HepG2 (cell line): ENCODE results near the gene USP40. TPM values are rescaled to one million over a fixed set of nuclear protein-coding genes. Genes with fewer than 3 reads are reported as not detected.

Experiments
- ATAC-seq: fragments of 200-7000 bp; cut with Tn5 transposase; 3 replicates; pipeline ENCODE4 v1.9.1; 2020; ENCODE audit warnings: mild to moderate bottlenecking, moderate library complexity
- BruUV-seq: library from RNA; stranded (reverse); fragments of 400-500 nt; replicated peaks from 2 replicates; lab custom pipeline; 2021; lab: Mats Ljungman, UMichigan
- CTCF ChIA-PET: fragments of 300-600 bp; formaldehyde crosslinking; extraction: SDS; loops from one replicate; lab custom pipeline; 2021; ENCODE audit warnings: low total read pairs, inconsistent platforms, low intra/inter-chr PET ratio; lab: Yijun Ruan, JAX
- POLR2A ChIA-PET: fragments of 350-600 bp; sonication (Branson Sonifier 250); formaldehyde crosslinking; loops from one replicate; lab custom pipeline; 2020; ENCODE audit warnings: antibody characterized with exemption, inconsistent platforms; lab: Yijun Ruan, JAX
- DNase-seq: peaks from one replicate; pipeline ENCODE4 v3.0.0-alpha.2; 2015; ENCODE audit warnings: low spot score
- FAIRE-seq: peaks from 3 replicates; lab custom pipeline; 2011; peaks lifted over from hg19 to GRCh38; lab: Jason Lieb, UNC
- H2AFZ ChIP-seq: one replicate; pipeline ENCODE4 v1.6.1; 2011; ENCODE audit warnings: low read length, inconsistent platforms
- H3K27ac ChIP-seq: fragments of 300-600 bp; 3 replicates; pipeline ENCODE4 v1.8.0; 2011; ENCODE audit warnings: mixed run types, mild to moderate bottlenecking, mixed read lengths, low read length, inconsistent platforms; ENCODE audit not compliant: insufficient read depth; ENCODE audit errors: extremely low read length
- H3K27me3 ChIP-seq, 2 experiments: fragments of 200-600 bp in 1 of 2; 2 replicates in 1 of 2; 3 replicates in 1 of 2; pipeline versions ENCODE4 v1.6.0 to v1.8.0; 2011; ENCODE audit warnings: low read length in 2 of 2, mild to moderate bottlenecking in 2 of 2, moderate library complexity in 2 of 2, inconsistent platforms in 1 of 2; ENCODE audit not compliant: insufficient read depth in 2 of 2, control insufficient read depth in 1 of 2
- H3K36me3 ChIP-seq, 2 experiments: fragments of 200-600 bp in 1 of 2; replicated peaks in 1 of 2; 2 replicates in 1 of 2; 3 replicates in 1 of 2; pipeline versions ENCODE4 v1.5.1 to v1.8.0; 2011; ENCODE audit warnings: low read length in 2 of 2, inconsistent platforms in 1 of 2; ENCODE audit not compliant: insufficient read depth in 2 of 2, control insufficient read depth in 1 of 2
- H3K4me1 ChIP-seq: 2 replicates; pipeline ENCODE4 v1.5.1; 2012; ENCODE audit warnings: low read length, inconsistent platforms; ENCODE audit not compliant: insufficient read depth
- H3K4me2 ChIP-seq: 2 replicates; pipeline ENCODE4 v1.6.0; 2011; ENCODE audit warnings: low read depth, low read length, inconsistent platforms
- H3K4me3 ChIP-seq, 3 experiments: fragments of 200-600 bp in 1 of 3; sonication (generic), shearing (Covaris generic) in 1 of 3; replicated peaks in 1 of 3; 2 replicates each; pipeline ENCODE4 v1.5.1; 2011 to 2016; ENCODE audit warnings: low read length in 3 of 3, inconsistent platforms in 2 of 3, low read depth in 2 of 3, mild to moderate bottlenecking in 2 of 3, control low read depth in 1 of 3, mixed read lengths in 1 of 3; ENCODE audit not compliant: insufficient read depth in 1 of 3
- H3K79me2 ChIP-seq: one replicate; pipeline ENCODE4 v1.6.1; 2011; ENCODE audit warnings: low read length, inconsistent platforms; ENCODE audit not compliant: insufficient read depth
- H3K9ac ChIP-seq: 2 replicates; pipeline ENCODE4 v1.6.0; 2011; ENCODE audit warnings: mild to moderate bottlenecking, low read depth, low read length, inconsistent platforms; ENCODE audit not compliant: insufficient read depth
- H3K9me3 ChIP-seq: 2 replicates; pipeline ENCODE4 v1.5.1; 2012; ENCODE audit warnings: mild to moderate bottlenecking, low read length
- H4K20me1 ChIP-seq: 2 replicates; pipeline ENCODE4 v1.6.0; 2011; ENCODE audit warnings: inconsistent platforms, mild to moderate bottlenecking, low read length, moderate library complexity; ENCODE audit not compliant: insufficient read depth
- HNF4A ChIP-seq: sonication (generic); formaldehyde crosslinking; IDR thresholded peaks from 2 replicates; pipeline ENCODE4 v1.4.0; 2020; ENCODE audit warnings: missing genetic modification reagents
- HNF4G ChIP-seq, 2 experiments: sonication (generic) in 1 of 2; formaldehyde crosslinking in 1 of 2; IDR thresholded peaks; 2 replicates each; pipeline versions ENCODE4 v1.4.0 to v1.6.1; 2011 to 2020; ENCODE audit warnings: borderline replicate concordance in 2 of 2, low read depth in 2 of 2, mild to moderate bottlenecking in 2 of 2, low read length in 1 of 2, missing genetic modification reagents in 1 of 2, moderate library complexity in 1 of 2
- NKX3-1 ChIP-seq: sonication (generic); formaldehyde crosslinking; IDR thresholded peaks from 2 replicates; pipeline ENCODE4 v1.5.0; 2020; ENCODE audit warnings: missing genetic modification reagents
- NR2F1 ChIP-seq, 2 experiments: fragments of 450-650 bp in 1 of 2; formaldehyde crosslinking in 1 of 2; IDR thresholded peaks; 2 replicates each; pipeline versions ENCODE4 v1.5.0 to v1.6.1; 2016 to 2020; ENCODE audit warnings: mild to moderate bottlenecking in 1 of 2, missing compliant biosample characterization in 1 of 2, missing genetic modification reagents in 1 of 2, moderate library complexity in 1 of 2
- SALL1 ChIP-seq: sonication (generic); formaldehyde crosslinking; IDR thresholded peaks from 2 replicates; pipeline ENCODE4 v1.8.0; 2022; ENCODE audit warnings: mild to moderate bottlenecking, missing genetic modification reagents
- THYN1 ChIP-seq: sonication (generic); formaldehyde crosslinking; IDR thresholded peaks from 2 replicates; pipeline ENCODE4 v1.8.1; 2023; ENCODE audit warnings: low read depth, mild to moderate bottlenecking, moderate library complexity, missing genetic modification reagents, borderline replicate concordance
- ZNF12 ChIP-seq: sonication (generic); formaldehyde crosslinking; IDR thresholded peaks from 2 replicates; pipeline ENCODE4 v1.5.0; 2020; ENCODE audit warnings: missing genetic modification reagents
- ZNF552 ChIP-seq: sonication (generic); formaldehyde crosslinking; IDR thresholded peaks from 2 replicates; pipeline ENCODE4 v1.9.0; 2022; ENCODE audit warnings: missing genetic modification reagents, mild to moderate bottlenecking, borderline replicate concordance
- ZNF616 ChIP-seq: sonication (generic); formaldehyde crosslinking; IDR thresholded peaks from 2 replicates; pipeline ENCODE4 v1.5.0; 2020; ENCODE audit warnings: low read depth, mild to moderate bottlenecking, missing genetic modification reagents
- WGBS: methylation state at CpG from one replicate; pipeline ENCODE4 v1.1.6; 2017; ENCODE audit warnings: low lambda C conversion rate; 5-methylcytosine and 5-hydroxymethylcytosine counted together
- in situ Hi-C: cut with HindIII; loops from 2 replicates; pipeline ENCODE4 v1.10.0; 2017; ENCODE audit warnings: low pct_unique_long_range_greater_than_20kb; ENCODE audit not compliant: extremely low pct_ligation_motif_present
- intact Hi-C: fragments of 100-400 bp; cut with micrococcal nuclease; formaldehyde crosslinking; loops from one replicate; pipeline ENCODE4 v1.10.0; 2022; ENCODE audit not compliant: unreplicated experiment
- polyA plus RNA-seq, 8 experiments: library from polyadenylated mRNA; depleted of rRNA in 3 of 8; stranded (reverse) in 7 of 8; unstranded in 1 of 8; fragments of >200 nt; fragmentation: Illumina TruSeq in 4 of 8; extraction: Trizol in 4 of 8; gene quantifications; 2 replicates each; pipeline versions ENCODE4 v1.2.1 to v1.2.3, GENCODE V29; 2011 to 2016; ENCODE audit warnings: low read depth in 4 of 8, missing spikeins in 1 of 8, mixed read lengths in 1 of 8; ENCODE audit not compliant: insufficient read depth in 1 of 8
- total RNA-seq, 5 experiments: library from RNA; depleted of rRNA; stranded (reverse); fragments of >200 nt; fragmentation: Illumina TruSeq; extraction: Trizol; gene quantifications; 2 replicates each; pipeline ENCODE4 v1.2.3, GENCODE V29; 2016; ENCODE audit warnings: low read depth in 1 of 5

USP40 gene
- total and polyA plus RNA-seq, 2 of the 13 experiments (the other 11 are each of a cell fraction or from before 2014, with no cell fraction given) = 41.0 to 46.3 TPM

DNA sequence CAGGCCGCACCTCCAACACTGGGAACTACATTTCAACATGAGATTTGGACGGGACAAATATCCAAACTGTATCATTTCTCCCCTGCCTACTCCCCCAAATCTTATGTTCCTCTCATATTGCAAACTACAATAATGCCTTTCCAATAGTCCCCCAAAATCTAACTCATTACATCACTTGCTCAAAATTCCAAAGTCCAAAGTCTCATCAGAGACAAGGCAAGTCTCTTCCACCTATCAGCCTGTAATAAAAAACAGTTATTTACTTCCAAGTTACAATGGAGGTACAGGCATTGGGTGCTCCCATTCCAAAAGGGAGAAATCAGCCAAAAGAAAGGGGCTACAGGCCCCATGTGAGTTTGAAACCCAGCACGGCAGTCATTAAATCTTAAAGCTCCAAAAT lies 38.2 kb upstream of the USP40 start (continued):
- no peak for TF ChIP-seq NR2F1 (CRISPR knock-in tag; IDR thresholded peaks at IDR 0.05)
- TF ChIP-seq ZNF552 = no peak

DNA sequence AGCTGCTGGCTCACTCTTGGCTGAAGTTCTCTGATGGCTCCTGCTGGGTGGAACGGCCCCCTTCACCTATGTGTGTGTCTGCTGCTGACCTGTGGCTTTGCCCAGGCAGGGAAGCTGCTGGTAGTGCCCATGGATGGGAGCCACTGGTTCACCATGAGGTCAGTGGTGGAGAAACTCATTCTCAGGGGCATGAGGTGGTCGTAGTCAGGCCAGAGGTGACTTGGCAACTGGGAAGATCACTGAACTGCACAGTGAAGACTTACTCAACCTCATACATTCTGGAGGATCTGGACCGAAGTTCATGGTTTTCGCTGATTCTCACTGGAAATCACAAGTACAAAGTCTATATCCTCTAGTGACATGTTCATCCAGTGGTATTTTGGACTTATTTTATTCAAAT lies 36.9 kb upstream of the USP40 start:
- BruUV-seq = no TSS peak
- in situ Hi-C loops = no loop called here
- CTCF ChIA-PET = no interaction called here
- H3K9me3 ChIP-seq = no peaks in the 10 kb centered on the region
- FAIRE-seq (no peak), DNase-seq (no peak), ATAC-seq (peak; percentile 56)
- no peak overlapping the region for H3K4me2 ChIP-seq
- no peak overlapping the region for H2AFZ ChIP-seq
- peaks cover 9% of the 10 kb centered on the region for H3K4me1 ChIP-seq
- no peaks in the 10 kb centered on the region for H4K20me1 ChIP-seq
- H3K79me2 ChIP-seq = no peaks in the 10 kb centered on the region
- TF ChIP-seq ZNF12 (peak; percentile 81), ZNF616 (no peak), HNF4A (CRISPR knock-in tag) (peak; percentile 54), HNF4G (IDR thresholded peaks at IDR 0.05; ENCODE audit: borderline replicate concordance, low read depth, low read length) (peak; percentile 49; the same call in 1 of the 2 replicates), HNF4G (CRISPR knock-in tag; IDR thresholded peaks at IDR 0.05; ENCODE audit: borderline replicate concordance, low read depth) (no peak), THYN1 (CRISPR knock-in tag) (no peak), NKX3-1 (CRISPR knock-in tag) (no peak), SALL1 (CRISPR knock-in tag) (0 out of 2 replicates have a peak, but pooled peaks have one; percentile 31)
- TF ChIP-seq, all 625 proteins: peak for 4
- H3K27me3 ChIP-seq = 0 out of 5 replicates have a peak, but pooled peaks cover 0 to 1% of the 10 kb centered on the region in 2 experiments
- H3K36me3 ChIP-seq = no peaks in the 10 kb centered on the region
- no peak overlapping the region for H3K4me3 ChIP-seq
- no peak overlapping the region for H3K9ac ChIP-seq
- 15% methylated on average over 4 of the region's 4 CpGs for WGBS
- no peak overlapping the region for H3K27ac ChIP-seq
- POLR2A ChIA-PET = no interaction called here
- intact Hi-C loops = no loop called here
